Activated CD4-positive, alpha-beta T cell treated with anti-CD3 and anti-CD28 coated beads, Interleukin-2, Interleukin-6, amounts not matched to agents 100 ng/mL and 50 ng/mL, durations not matched to agents 16 hours and 8 hours (primary cell): ENCODE measurements around the gene KCNIP1.

ENCODE experiments used
- DNase-seq: peaks from one replicate; pipeline ENCODE4 v3.0.0-alpha.2; 2020

KCNIP1 gene

DNA sequence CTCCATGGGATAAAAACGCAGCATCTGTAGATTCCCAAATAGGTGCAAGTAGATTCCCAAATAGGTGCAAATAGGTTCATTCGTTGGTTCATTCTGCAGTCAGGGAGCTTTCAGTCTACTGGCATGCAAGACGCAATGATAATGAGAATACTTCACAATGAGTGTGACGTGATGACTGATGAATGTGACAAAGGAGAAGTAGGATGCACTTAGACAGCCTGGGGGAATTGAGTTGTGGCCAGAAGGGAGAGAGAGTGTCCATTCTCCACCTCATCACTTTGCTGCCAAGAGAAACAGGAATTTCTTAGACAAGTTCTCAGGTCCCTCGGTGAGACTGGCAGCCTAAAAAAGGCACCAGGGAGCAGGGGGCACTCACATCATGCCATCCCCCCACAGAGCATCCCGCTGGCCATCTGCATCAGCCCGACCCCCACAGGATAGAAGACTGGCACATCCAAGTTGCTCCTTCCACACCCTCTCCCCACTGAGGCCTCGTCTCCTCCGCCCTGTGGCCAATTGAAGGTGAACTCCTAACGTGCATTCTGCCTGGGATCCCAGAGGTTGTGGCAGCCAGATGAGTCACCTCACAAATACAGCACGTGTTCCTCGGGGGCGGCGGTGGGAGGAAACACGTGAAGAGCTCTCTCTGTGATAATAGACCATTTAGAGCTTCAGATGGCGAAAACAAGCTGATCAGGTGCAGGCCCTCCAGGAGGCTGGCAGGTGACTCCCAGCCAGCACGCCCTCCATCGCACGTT, 19.9 kb upstream of the KCNIP1 start:
- no peak for DNase-seq

DNA sequence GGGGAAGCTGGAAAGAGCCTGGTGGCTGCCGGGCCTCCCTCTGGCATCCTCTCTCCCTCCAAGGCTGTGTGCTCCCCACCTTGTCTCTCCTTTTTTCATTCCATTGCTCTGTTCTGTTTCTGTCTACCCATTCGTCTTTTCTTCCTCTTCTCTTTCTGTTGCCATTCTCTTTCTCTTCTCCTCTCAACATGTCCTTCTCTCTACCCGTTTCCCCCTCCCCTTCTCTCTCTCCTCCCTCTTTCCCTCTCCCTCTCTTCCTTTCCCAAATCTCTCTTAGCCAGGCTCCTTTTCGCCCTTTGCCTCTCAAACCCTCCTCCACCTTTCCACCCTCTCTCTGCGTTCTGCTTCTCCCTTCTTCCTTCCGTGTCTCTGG, 19.4 kb upstream of the KCNIP1 start:
- no peak for DNase-seq

DNA sequence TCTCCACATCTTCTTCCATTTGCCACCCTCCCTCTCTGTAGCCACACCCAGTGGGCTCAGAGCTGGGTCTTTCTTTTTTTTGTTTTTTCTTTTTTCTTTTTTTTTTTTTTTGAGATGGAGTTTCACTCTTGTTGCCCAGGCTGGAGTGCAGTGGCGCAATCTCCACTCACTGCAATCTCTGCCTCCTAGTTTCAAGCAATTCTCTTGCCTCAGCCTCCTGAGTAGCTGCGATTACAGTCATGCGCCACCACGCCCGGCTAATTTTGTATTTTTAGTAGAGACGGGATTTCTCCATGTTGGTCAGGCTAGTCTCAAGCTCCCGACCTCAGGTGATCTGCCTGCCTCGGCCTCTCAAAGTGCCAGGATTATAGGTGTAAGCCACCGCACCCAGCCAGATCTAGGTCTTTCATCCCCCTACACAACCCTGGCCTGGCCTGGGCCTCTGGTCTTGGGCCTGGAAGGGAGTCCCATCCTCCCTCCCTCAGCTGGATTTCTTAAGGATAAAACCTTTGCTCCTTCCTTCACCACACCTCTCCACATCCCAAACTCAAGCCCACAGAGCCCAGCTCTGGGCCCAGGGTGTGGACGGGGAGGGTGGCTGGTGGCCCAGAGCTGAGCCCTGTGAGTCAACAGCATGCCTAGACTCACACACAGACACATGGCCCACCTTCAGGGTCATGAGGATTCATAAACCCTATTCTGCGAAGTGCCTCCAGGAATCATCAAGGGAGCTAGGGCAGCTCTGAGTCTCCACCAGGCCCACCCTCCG, 18.8 kb upstream of the KCNIP1 start:
- no peak for DNase-seq

DNA sequence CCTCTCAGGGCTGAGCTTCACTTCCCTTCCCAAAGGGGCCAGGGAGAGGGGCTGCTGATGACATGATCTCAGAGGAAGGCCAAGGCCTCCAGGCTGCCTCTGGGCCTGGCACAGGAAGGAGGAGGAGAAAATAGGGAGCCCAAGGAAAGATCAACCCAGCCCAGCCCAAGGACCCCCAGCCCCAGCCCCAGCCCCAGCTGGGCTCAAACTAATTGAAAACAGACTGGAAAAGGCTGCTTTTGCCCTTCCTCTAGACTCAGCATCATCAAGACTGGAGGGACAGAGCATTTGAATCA, 18.3 kb upstream of the KCNIP1 start:
- no peak for DNase-seq

DNA sequence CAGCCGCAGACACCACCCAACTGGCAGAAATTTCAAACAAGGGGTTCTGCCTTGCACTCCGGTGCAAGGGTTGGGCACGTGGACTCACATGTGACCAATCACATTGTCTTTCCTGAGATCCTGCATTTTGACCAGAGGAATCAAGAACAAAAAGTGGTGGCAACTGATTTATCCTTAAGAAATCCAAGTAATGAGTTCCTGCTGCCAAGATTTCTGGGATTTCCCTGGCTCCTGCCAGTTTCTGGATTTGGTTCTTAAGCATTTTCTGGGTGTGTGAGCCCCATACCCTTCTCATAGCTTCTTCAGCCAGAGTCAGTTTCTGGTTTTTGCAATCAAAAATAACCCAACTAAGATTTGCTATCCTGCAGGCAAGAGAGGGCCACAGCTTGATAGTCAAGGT, 17.4 kb upstream of the KCNIP1 start:
- DNase-seq: no peak

DNA sequence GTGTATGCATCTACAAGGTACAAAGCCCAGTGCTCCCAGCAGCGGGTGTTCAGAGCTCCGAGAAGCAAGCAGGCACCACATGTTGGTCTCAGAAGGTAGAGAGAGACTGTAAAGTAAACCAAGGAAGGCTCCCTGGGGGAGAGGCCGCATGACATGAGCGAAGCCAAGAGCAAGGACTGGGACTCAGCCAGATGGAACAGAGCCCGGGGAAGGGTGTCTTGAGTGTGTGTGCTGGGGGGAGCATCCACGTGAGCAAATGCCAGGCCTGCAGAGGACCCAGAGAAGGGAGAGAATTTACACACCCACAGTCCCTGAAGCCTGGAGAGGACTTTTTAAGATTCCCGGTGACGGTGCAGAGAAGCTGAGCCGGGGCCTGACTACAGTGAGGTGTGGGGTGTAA, 15.2 kb upstream of the KCNIP1 start:
- no peak for DNase-seq

DNA sequence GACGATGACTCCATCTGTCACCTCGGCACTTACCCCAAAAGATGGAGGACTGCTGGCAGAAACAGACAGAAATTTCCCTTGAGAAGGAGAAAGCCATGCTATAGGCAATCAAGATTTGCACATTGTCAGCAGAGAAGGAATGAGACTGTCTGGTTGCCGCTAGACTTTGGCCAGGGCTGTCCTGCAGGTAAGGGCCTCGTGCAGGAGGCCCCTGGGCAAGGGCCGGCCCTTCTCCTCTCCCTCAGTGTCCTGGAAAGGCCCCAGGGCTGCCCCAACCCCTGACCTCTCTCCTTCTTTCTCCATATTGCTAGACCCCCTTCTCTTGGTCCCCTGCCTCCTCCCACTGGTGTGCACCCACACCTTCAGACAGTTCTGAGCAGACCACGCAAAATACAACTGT, 14.6 kb upstream of the KCNIP1 start:
- DNase-seq: no peak

DNA sequence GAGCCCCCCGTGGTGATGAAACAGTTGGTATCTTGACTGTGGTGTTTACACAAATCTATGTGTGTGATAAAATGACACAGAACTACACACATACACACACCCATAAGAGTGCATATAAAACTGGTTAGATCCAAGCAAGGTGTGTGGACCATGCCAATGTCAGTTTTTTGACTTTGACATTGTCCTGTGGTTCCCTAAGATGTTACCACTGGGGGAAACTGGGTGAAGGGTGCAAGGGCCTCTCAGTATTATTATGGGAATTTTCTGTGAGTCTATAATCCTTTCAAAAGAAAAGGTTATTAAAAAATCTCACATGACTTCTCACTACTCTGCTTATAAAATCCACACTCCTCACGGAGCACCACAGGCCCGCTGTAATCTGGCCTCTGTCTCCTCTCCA, 13.4 kb upstream of the KCNIP1 start:
- no peak for DNase-seq

DNA sequence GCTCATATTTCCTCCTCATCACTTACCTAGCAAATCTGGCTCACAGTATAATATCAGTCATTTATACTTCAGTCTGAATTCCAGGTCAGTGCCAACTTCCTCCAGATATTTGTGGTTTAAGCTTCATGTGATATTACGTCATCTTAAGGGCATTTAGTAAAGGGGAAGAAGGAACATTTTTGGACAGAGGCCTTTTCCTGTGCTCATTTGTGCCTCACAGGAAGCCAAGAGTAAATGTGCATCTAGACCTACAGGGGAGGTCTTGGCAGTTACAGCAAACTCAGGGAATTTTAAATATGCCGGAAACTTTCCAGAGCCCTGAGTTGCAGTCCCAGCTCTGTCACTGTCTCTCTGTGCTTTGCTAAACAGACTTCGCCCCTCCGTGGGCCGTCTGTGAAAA, 12.3 kb upstream of the KCNIP1 start:
- no peak for DNase-seq

DNA sequence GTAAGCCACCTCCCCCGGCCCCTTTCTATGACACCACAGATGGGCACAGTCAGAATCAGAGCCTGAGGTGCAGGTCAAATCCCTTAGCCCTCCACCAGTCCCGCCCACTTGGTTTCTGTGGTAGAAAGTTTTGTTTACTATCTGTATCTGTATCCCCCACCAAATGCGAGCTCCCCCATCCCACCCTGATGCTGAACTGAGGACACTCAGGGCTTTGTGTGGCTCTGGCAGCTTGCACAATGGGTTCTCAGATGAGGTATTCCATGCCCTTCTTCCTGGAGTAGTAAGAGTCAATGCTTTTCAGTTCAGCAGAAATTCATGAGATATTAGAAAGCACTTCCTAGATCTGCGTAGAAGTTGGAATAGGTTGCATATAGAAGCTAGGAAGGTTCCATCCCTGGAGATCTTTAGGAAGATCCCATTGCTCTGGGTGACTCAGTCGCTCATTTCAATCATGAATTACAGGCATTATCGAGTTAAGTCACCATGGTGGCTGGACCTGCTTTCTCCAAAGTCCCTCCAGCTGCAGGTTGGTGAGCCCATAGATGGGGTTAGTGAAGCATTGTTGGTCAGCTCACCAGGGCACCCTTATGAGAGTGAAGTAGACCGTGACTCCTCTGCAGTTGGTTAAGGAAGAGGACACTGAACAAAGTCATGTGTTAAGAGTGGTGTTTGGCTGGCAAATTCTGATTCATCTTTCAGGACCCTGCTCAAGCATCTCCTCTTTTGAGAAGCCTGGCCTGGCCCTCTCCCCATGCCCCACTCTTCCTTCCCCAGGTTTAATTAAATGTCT, 10.6 kb upstream of the KCNIP1 start:
- DNase-seq: no peak

DNA sequence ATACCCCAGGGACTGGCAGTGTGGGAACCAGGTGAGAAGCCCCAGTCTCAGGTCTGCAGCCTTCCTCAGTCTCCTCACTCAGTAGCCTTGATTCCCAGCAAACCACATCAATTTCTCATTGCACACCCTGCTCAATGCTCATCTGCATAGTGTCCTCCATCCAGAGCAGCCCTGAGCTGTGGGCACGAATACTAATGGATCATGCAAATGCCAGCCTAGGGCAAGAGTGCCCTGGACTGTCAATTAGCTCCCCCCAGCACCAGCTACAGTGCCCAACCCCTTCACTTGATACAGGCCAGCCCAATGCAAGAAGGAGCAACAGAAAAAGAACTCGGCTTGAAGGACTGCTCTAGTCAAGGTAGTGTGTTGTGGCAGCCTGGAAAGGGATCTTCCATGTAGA, 9.8 kb upstream of the KCNIP1 start:
- DNase-seq: no peak

DNA sequence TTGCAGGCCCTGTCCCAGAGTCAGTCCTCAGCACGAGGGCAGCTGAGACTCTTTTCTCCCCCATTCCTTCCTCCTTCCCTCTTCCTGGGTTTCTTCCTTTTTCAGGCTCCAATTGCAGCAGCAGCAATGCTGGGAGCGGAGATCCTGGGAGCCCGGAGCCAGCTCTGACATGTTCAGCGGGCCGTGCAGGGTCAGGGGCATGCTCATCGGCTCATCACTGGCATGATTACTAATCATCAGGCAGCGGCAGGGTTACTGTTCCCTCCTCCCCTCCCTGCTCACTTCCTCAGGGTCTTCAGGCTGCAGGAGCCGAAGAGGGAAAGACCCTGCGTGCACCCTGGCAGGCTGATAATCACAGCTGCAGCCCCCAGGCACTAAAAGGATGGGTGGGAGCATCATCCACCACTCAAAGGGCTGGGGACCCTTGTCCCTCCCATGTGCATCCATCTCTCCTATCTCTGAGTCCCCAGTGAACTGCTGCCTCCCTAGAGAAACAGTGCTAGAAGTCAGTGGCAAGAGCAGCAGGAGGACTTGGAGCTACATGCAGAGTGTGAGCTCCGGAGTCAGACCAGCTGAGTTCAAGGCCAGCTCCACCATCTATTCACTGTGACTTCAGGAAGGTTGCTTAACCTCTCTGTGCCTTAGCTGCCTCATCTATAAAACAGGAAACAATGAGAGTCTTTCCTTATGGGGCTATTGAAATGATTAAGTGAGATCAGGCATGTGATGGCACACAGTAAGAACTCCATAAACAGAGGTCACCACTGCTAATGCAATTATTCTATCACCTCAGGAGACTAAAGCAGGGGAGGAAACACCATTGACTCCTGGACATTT, 7.8 kb upstream of the KCNIP1 start:
- DNase-seq: no peak

DNA sequence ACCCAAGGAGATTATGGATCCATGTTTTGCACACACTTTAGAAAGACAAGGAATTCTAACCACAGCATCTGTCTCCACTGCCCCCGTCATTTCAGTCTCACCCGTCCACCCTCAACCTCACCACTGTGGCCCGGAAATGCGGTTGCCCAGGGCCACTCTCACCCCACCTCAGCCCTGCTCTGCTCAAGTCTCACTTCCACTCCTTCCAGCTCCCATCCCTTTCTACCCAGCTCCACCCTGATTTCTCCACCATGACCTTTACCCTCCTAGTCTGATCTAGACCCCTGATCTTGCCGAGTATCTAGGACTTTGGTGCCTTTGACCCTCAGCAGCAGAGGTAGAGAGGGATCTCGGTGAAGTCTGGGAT, 7.2 kb upstream of the KCNIP1 start:
- DNase-seq: no peak

DNA sequence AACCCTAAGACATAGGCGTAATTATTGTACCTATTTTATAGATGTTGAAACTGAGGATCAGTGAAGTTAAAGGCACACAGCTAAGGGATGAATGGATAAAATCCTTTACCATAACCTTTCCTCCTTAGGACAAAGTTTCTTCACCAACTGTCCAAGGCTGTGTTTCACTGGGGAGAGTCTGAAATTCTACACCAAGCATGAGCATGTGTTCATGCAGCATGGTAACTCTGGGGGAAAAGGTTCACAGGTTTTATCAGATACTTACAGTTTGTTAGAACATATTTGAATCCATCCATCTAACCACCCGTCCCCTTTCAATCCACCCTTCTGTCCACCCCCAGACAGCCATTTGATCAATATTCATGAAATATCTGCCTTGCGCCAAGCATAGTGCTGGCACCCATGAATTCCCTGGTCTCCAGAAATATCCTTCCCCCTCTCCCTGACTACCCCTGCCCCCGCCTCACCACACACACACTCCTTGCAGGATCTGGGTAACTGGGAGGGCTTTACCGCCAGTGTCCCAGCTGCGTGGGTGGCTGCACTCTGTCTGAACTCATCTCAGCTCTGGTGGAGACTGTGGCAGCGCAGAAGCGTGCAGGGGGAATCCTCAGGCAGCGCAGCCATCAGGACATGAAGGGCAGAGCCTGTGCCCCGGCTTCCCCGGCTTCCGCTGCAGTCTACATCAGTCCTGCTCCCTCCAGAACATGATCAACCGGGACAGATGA, 6.3 kb upstream of the KCNIP1 start:
- no peak for DNase-seq

DNA sequence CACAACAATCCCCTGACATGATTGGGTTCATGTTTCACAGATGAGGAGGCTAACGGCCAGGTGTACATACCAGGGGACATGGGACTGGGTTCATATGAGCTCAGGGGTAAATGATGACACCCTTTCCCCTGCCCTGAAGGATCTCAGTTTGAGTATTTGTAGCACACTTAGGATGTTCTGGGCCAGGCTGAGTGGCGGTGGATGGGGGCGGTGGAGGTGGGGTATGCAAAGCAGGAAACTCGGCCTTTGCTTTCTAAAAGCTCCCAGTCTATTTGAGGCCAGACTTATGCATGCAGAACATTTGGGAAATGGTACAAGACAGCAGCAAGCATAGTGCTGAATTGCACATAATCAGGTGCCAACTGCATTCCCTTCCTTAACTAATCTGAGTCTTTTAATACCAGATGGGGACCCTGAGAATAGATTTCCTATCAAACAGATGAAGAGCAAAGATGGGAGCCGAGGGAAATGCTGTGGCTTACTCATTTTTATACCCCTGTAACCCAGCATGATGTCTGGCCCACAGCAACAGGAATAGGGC, 4.9 kb upstream of the KCNIP1 start:
- DNase-seq: no peak

DNA sequence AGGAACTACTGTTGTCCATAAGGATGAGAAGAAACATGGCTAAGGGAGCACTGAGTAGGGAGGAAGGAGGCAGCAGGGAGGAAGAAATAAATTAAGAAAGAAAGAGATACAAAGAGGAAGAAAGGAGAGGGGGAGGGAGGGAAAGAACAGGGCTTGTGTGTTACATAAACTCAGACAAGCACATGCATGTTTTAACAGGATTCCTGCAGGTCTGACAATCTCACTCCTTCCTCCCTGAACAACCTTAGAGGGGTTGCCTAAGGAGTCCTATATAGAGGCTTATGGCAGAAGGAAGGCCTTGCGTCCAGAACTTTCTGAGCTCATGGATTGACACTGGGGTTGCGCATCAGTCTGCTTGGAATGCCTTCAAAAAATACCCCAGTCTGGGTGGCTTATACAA, 4.2 kb upstream of the KCNIP1 start:
- DNase-seq: no peak

DNA sequence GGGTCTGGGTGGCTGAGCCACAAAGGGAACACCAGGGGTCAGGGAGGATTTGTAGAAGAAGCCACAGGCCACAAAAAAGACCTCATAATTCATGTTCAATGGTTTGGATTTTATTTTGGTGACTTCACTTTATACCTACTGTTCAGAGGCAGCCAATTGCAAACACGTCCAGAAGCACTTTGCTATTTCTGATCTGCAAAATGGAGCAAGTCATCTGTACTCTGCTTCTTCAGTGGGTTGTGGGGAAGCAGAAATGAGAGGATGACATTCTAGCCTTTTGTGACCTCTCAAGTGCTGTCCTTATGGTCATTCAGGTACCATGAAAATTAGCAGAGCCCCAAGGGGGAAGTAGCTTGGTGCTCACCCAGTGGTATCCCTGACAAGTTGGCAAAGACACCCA, 2.5 kb upstream of the KCNIP1 start:
- no peak for DNase-seq

DNA sequence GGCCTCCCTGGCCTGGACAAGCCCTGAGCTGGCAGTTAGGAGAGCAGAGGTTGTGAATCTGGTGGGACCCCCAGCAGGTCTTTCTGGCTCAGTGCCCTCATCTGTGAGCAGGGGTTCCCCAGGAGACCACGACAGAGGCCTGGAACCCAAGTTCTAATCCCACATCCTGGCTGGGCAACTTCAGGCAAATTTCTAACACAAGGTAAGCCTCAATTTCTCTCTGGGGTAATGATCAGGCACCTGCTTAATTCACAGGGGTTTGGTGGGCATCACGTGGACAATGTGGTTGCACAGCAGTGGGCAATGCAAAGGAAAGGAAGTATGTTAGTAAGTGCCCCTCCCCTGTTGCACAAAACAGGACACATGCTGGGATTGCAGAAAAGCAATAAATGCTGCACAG, 1.9 kb upstream of the KCNIP1 start:
- DNase-seq: no peak

DNA sequence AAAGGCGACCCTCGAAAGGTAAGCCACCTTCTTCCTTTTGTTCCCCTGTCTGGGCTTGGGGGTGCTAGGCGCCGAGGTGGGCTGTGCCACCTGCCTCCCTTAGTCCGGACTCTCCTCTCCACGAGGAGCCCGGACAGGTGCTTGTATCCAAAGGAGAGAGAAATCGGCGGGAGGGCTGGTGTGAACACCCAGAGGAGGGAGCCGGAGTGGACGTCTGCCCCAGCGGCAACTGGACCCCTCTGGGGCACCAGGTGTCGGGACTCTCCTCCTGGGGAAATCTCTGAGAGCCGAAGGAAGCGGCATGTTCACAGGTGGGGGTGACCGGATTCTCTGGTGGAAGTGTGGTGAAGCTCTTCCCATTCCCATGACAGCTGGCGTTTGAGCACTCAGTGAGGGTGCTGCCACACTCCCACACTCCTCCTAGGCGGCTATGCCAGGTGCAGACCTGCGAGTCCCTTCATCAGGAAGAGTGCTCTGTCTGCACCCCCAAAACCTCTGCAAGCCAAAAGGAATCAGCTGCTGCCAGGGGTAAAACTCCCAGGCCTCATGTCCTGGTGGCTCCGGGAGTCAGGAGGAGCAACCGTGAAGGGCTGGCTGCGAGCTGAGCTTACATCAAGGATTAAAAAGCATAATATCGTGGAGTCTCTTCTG, 921 bp downstream of the KCNIP1 start:
- DNase-seq: no peak

DNA sequence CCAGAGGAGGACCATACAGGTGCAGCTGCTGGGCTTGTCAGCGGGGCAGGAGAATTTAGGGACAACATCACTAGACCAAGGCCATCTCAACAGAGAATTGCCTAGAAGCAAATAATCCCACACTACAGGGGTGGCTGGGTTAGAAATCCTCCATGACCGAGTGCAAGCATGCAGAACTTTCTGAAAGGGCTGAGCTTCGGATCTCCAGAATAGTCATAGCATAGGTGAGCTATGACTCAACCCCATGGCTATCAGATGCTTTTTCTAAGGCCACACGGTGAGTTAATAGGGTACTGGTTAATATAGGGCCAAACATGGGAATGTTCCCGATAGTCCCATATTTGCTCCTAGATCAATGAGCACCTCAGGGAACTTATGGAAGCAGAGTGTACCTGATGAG, 4.2 kb downstream of the KCNIP1 start:
- no peak for DNase-seq

DNA sequence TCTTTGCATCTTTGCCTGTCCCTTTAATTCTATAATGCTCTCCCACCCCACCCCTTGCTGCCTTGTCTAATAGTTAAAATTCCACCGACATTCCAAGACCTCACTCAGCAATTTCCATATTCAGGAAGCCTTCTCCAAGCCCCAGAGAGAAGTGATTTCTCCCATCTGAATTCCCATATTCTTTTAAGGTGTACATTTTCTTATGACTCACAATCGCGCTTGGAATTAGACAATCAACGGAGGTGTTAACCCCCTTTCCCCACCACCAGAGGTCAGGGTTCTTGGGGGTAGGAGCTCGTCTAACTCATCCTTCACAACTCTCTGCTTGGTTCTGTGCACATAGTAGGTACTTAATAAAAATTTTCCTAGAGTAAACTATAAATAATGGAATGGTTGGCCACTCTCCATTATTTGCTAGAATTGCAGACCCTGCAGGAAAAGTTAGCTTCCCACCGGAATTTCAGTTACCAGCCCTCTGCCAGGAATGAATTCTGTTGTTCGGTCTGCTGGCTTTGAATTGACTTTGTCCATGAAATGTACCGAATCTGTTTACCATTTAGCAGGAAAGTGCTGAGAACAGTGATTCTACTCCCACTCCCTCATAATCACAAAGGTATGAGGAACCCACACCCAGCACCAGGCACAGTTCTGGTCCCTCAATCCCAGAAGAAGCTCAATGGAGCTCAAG, 5.0 kb downstream of the KCNIP1 start:
- DNase-seq: no peak
